GM12878 (cell line): Measurements from ENCODE around the gene SLAIN2. TPM values are rescaled to one million over a fixed set of nuclear protein-coding genes. Genes with fewer than 3 reads are reported as not detected.

Source experiments
- ATAC-seq: fragments of 200-7000 bp; cut with Tn5 transposase; 3 replicates; pipeline ENCODE4 v1.9.1; 2020; ENCODE audit warnings: mild to moderate bottlenecking, moderate library complexity
- BruUV-seq: library from RNA; stranded (reverse); fragments of 400-500 nt; replicated peaks from 2 replicates; lab custom pipeline; 2021; lab: Mats Ljungman, UMichigan
- CTCF ChIA-PET: fragments of 300-600 bp; sonication (Branson Sonifier 250); formaldehyde crosslinking; extraction: SDS; loops from one replicate; lab custom pipeline; 2021; ENCODE audit warnings: inconsistent platforms; lab: Yijun Ruan, JAX
- POLR2A ChIA-PET: fragments of 350-600 bp; formaldehyde crosslinking; extraction: SDS; loops from one replicate; lab custom pipeline; 2021; ENCODE audit warnings: inconsistent platforms; lab: Charles Lee
- RAD21 ChIA-PET: fragments of 300-600 bp; sonication (Branson Sonifier 250); formaldehyde crosslinking; loops from one replicate; lab custom pipeline; 2023; ENCODE audit warnings: antibody characterized with exemption; ENCODE audit not compliant: unreplicated experiment; lab: Charles Lee
- SMC1A ChIA-PET: fragments of 300-600 bp; sonication (Branson Sonifier 250); formaldehyde crosslinking; loops from one replicate; lab custom pipeline; 2023; ENCODE audit not compliant: unreplicated experiment, uncharacterized antibody; lab: Charles Lee
- DNase-seq: peaks from one replicate; pipeline ENCODE4 v3.0.0-alpha.2; 2011; ENCODE audit warnings: low read depth, low spot score
- FAIRE-seq: peaks from 3 replicates; lab custom pipeline; 2011; peaks lifted over from hg19 to GRCh38; lab: Jason Lieb, UNC
- H2AFZ ChIP-seq: 2 replicates; pipeline ENCODE4 v1.6.0; 2011; ENCODE audit warnings: low read depth, low read length, control low read depth; ENCODE audit not compliant: control insufficient read depth
- H3K27ac ChIP-seq: 2 replicates; pipeline ENCODE4 v1.5.1; 2011; ENCODE audit warnings: control low read depth; ENCODE audit not compliant: control insufficient read depth, insufficient read depth
- H3K27me3 ChIP-seq, 2 experiments: replicated peaks in 1 of 2; 2 replicates each; pipeline versions ENCODE4 v1.6.0 to v1.6.1; 2011; ENCODE audit warnings: low read length in 1 of 2; ENCODE audit not compliant: control insufficient read depth in 2 of 2, insufficient read depth in 2 of 2
- H3K36me3 ChIP-seq, 2 experiments: 2 replicates each; pipeline ENCODE4 v1.5.1; 2011; ENCODE audit warnings: low read length in 1 of 2; ENCODE audit not compliant: control insufficient read depth in 2 of 2, insufficient read depth in 2 of 2
- H3K4me1 ChIP-seq: 2 replicates; pipeline ENCODE4 v1.6.1; 2011; ENCODE audit warnings: mild to moderate bottlenecking, low read length, moderate library complexity, mixed read lengths; ENCODE audit not compliant: control insufficient read depth, insufficient read depth
- H3K4me2 ChIP-seq: 2 replicates; pipeline ENCODE4 v1.6.0; 2011; ENCODE audit warnings: control low read depth; ENCODE audit not compliant: control insufficient read depth, insufficient read depth
- H3K4me3 ChIP-seq: fragments of 200-600 bp; sonication (generic); 2 replicates; pipeline ENCODE4 v1.5.1; 2016
- H3K79me2 ChIP-seq: 2 replicates; pipeline ENCODE4 v1.6.0; 2011; ENCODE audit warnings: low read length; ENCODE audit not compliant: control insufficient read depth, insufficient read depth
- H3K9ac ChIP-seq: 2 replicates; pipeline ENCODE4 v1.8.0; 2011; ENCODE audit warnings: low read length, control low read depth, mixed read lengths; ENCODE audit not compliant: control insufficient read depth, insufficient read depth
- H3K9me3 ChIP-seq: replicated peaks from 3 replicates; pipeline ENCODE4 v1.5.1; 2011; ENCODE audit warnings: mild to moderate bottlenecking, low read length; ENCODE audit not compliant: control insufficient read depth, insufficient read depth
- H4K20me1 ChIP-seq: 2 replicates; pipeline ENCODE4 v1.6.0; 2011; ENCODE audit not compliant: control insufficient read depth, insufficient read depth
- ATF2 ChIP-seq: IDR thresholded peaks from 2 replicates; pipeline ENCODE4 v1.6.1; 2012; ENCODE audit warnings: low read length, inconsistent platforms
- BRCA1 ChIP-seq: IDR thresholded peaks from 2 replicates; pipeline ENCODE4 v1.6.1; 2011; ENCODE audit warnings: low read depth, low read length, improper control_type of control experiment
- CBX3 ChIP-seq: fragments of 200-600 bp; sonication (generic); IDR thresholded peaks from 2 replicates; pipeline ENCODE4 v1.6.1; 2016; ENCODE audit warnings: low read depth, borderline replicate concordance
- CHD4 ChIP-seq: fragments of 200-600 bp; sonication (generic); IDR thresholded peaks from 2 replicates; pipeline ENCODE4 v1.6.1; 2016; ENCODE audit warnings: mild to moderate bottlenecking
- EP300 ChIP-seq, 2 experiments: fragments of 150-350 bp in 1 of 2; IDR thresholded peaks; 2 replicates each; pipeline ENCODE4 v1.6.1; 2011 to 2012; ENCODE audit warnings: low read depth in 2 of 2, low read length in 2 of 2, borderline replicate concordance in 1 of 2, improper control_type of control experiment in 1 of 2, inconsistent platforms in 1 of 2; ENCODE audit not compliant: control insufficient read depth in 1 of 2
- HDGF ChIP-seq: fragments of 450-650 bp; IDR thresholded peaks from 2 replicates; pipeline ENCODE4 v1.6.1; 2016; ENCODE audit warnings: antibody characterized with exemption
- MEF2A ChIP-seq: IDR thresholded peaks from 2 replicates; pipeline ENCODE4 v1.6.1; 2011; ENCODE audit warnings: low read depth, mild to moderate bottlenecking, low read length, moderate library complexity; ENCODE audit not compliant: insufficient read depth
- PRDM15 ChIP-seq: fragments of 450-650 bp; formaldehyde crosslinking; IDR thresholded peaks from 2 replicates; pipeline ENCODE4 v1.4.0; 2020; ENCODE audit warnings: mild to moderate bottlenecking, moderate library complexity
- RB1 ChIP-seq: fragments of 450-650 bp; formaldehyde crosslinking; IDR thresholded peaks from 2 replicates; pipeline ENCODE4 v1.6.1; 2017; ENCODE audit warnings: mild to moderate bottlenecking, borderline replicate concordance
- RFX5 ChIP-seq: IDR thresholded peaks from 2 replicates; pipeline ENCODE4 v1.6.1; 2011; ENCODE audit warnings: low read depth, low read length, improper control_type of control experiment
- SUPT20H ChIP-seq: IDR thresholded peaks from 2 replicates; pipeline ENCODE4 v1.6.1; 2011; ENCODE audit warnings: low read depth, mild to moderate bottlenecking, low read length, moderate library complexity, borderline replicate concordance; ENCODE audit not compliant: control insufficient read depth
- WGBS: methylation state at CpG from one replicate; pipeline ENCODE4 v1.1.6; 2016; ENCODE audit warnings: low lambda C conversion rate; ENCODE audit not compliant: insufficient replicate concordance, insufficient coverage; ENCODE audit errors: missing lambda C conversion rate; 5-methylcytosine and 5-hydroxymethylcytosine counted together
- in situ Hi-C: fragments of 300-500 bp; cut with MboI; formaldehyde crosslinking; loops from 9 replicates; pipeline ENCODE4 v1.14.3; 2018; ENCODE audit warnings: mixed read lengths
- intact Hi-C: fragments of 100-400 bp; cut with micrococcal nuclease; formaldehyde crosslinking; loops from one replicate; pipeline ENCODE4 v1.14.2; 2022; ENCODE audit not compliant: unreplicated experiment
- polyA plus RNA-seq, 11 experiments: library from polyadenylated mRNA; depleted of rRNA in 4 of 11; unstranded in 6 of 11; stranded (reverse) in 5 of 11; fragments of >200 nt; fragmentation: Nextera tagmentation in 4 of 11; fragmentation: Illumina TruSeq in 1 of 11; extraction: Ambion mirVana in 4 of 11; extraction: Trizol in 1 of 11; gene quantifications; 1 replicate in 1 of 11; 2 replicates in 10 of 11; pipeline versions ENCODE4 v1.2.1 to v1.2.3, GENCODE V29; 2011 to 2016; ENCODE audit warnings: inconsistent platforms in 2 of 11, missing spikeins in 2 of 11, low read depth in 1 of 11
- total RNA-seq, 4 experiments: library from RNA; depleted of rRNA in 3 of 4; stranded (reverse); fragments of >200 nt in 3 of 4; fragmentation: Illumina TruSeq in 1 of 4; extraction: Trizol in 1 of 4; gene quantifications; 2 replicates each; pipeline versions ENCODE4 v1.2.1 to v1.2.3, GENCODE V29; 2013 to 2021
- TF ChIP-seq, protein P1 (sequence below): fragments of 450-650 bp; IDR thresholded peaks from 2 replicates; pipeline ENCODE4 v1.6.1; 2017; ENCODE audit warnings: mild to moderate bottlenecking, moderate library complexity
- TF ChIP-seq, protein P2 (sequence below): IDR thresholded peaks from 2 replicates; pipeline ENCODE4 v1.6.1; 2011; ENCODE audit warnings: low read depth, mild to moderate bottlenecking, low read length, moderate library complexity, borderline replicate concordance; ENCODE audit errors: extremely low read depth

The SLAIN2 gene
- total and polyA plus RNA-seq, 10 of the 15 experiments (the other 5 are each of a cell fraction or from before 2014, with no cell fraction given), result 4.3 to 96.6 (median 25.4) TPM

DNA sequence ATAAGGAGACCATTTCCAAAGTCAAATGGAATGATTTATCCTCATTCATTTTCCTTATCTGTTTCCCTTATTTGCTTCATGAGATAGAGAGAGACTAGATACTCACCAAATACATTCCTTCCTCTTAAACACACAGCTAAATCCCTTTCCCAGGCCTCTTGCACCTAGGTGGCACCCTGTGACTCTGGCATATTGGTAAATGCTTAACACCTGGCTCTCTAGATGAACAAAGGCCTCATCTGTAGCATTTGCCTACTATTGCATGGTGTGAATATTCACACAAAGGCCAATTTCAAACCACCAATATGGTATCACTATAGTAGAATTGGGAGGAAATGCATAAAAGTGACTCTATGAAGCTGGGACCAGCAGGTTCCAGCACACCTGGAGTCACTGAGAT is 119.7 kb downstream of the SLAIN2 start (continued):
- TF ChIP-seq CHD4, result no peak
- TF ChIP-seq CBX3, result no peak
- TF ChIP-seq PRDM15 (CRISPR knock-in tag), result no peak
- TF ChIP-seq MEF2A, result no peak
- TF ChIP-seq, all 136 proteins: peak for 0

- FAIRE-seq, result peak; percentile 7
- no peaks in the 10 kb centered on the region; the same call in 1 of the 2 replicates for H3K4me1 ChIP-seq
- H3K9ac ChIP-seq, result no peak overlapping the region
- no peak for ATAC-seq
- 72% methylated on average over 5 of the region's 5 CpGs for WGBS
- intact Hi-C loops, result no loop called here
- H3K36me3 ChIP-seq, result no peaks in the 10 kb centered on the region
- in situ Hi-C loops, result no loop called here
- ChIA-PET CTCF (no interaction called here), SMC1A (no interaction called here), POLR2A (no interaction called here), RAD21 (no interaction called here)
- H3K79me2 ChIP-seq, result no peaks in the 10 kb centered on the region
- no peak for DNase-seq
- no peak overlapping the region for H3K27ac ChIP-seq
- no peak overlapping the region for H3K4me3 ChIP-seq
- no peak overlapping the region for H2AFZ ChIP-seq
- no peak overlapping the region for H3K4me2 ChIP-seq
- BruUV-seq, result no TSS peak
- no peaks in the 10 kb centered on the region for H3K27me3 ChIP-seq
- H3K9me3 ChIP-seq, result no peaks in the 10 kb centered on the region; the same call in 2 of the 3 replicates
- H4K20me1 ChIP-seq, result no peaks in the 10 kb centered on the region
- TF ChIP-seq EP300 (IDR thresholded peaks at IDR 0.05; ENCODE audit: borderline replicate concordance in 1 of 2, control insufficient read depth in 1 of 2, low read depth in 2 of 2, low read length in 2 of 2) (no peak), CBX3 (no peak), BRCA1 (no peak), HDGF (no peak), RFX5 (no peak), ATF2 (no peak), RB1 (no peak), SUPT20H (no peak)
- TF ChIP-seq, protein P1, sequence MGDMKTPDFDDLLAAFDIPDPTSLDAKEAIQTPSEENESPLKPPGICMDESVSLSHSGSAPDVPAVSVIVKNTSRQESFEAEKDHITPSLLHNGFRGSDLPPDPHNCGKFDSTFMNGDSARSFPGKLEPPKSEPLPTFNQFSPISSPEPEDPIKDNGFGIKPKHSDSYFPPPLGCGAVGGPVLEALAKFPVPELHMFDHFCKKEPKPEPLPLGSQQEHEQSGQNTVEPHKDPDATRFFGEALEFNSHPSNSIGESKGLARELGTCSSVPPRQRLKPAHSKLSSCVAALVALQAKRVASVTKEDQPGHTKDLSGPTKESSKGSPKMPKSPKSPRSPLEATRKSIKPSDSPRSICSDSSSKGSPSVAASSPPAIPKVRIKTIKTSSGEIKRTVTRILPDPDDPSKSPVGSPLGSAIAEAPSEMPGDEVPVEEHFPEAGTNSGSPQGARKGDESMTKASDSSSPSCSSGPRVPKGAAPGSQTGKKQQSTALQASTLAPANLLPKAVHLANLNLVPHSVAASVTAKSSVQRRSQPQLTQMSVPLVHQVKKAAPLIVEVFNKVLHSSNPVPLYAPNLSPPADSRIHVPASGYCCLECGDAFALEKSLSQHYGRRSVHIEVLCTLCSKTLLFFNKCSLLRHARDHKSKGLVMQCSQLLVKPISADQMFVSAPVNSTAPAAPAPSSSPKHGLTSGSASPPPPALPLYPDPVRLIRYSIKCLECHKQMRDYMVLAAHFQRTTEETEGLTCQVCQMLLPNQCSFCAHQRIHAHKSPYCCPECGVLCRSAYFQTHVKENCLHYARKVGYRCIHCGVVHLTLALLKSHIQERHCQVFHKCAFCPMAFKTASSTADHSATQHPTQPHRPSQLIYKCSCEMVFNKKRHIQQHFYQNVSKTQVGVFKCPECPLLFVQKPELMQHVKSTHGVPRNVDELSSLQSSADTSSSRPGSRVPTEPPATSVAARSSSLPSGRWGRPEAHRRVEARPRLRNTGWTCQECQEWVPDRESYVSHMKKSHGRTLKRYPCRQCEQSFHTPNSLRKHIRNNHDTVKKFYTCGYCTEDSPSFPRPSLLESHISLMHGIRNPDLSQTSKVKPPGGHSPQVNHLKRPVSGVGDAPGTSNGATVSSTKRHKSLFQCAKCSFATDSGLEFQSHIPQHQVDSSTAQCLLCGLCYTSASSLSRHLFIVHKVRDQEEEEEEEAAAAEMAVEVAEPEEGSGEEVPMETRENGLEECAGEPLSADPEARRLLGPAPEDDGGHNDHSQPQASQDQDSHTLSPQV, result no peak
- TF ChIP-seq, protein P2, sequence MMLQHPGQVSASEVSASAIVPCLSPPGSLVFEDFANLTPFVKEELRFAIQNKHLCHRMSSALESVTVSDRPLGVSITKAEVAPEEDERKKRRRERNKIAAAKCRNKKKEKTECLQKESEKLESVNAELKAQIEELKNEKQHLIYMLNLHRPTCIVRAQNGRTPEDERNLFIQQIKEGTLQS, result no peak
Observed at GRCh38 chr4:48462363-48462762, 121.0 kb downstream of the SLAIN2 start.
